COLO829 (cell line): ENCODE measurements around the gene SLC49A3.
"Not testable (repeated sequence)": the region's sequence is repeated elsewhere in the genome, so short reads cannot be mapped to it uniquely, and the experiment has no call there.

ENCODE experiments used
- DNase-seq: peaks from one replicate; pipeline ENCODE4 v3.0.0; 2012; ENCODE audit warnings: low spot score

SLC49A3 gene

DNA sequence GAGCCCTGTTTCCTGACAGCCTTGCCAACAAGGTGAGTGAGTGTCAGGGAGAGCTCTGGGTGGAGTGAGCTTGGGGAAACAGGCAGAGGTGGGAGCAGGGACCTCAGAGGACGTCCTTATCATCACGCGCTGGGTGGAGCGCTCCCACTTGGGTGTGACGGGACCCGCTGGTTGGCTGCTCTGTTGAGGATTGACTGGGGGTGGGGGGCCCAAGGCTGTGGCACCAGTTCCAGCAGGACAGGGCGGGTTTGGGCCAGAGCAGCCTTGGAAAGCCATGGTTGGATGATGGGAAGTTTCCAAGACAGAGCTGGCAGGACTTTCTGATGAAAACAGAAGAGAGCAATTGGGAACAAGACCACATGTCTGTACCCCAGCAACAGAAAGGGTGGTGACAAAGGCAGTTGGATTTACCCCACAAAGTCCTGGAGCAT is 13.7 kb upstream of the SLC49A3 start:
- DNase-seq, result no peak

GRCh38 chr4:700587-701264 is 11.8 kb upstream of the SLC49A3 start:
- no peak for DNase-seq

- no peak for DNase-seq
Measured at GRCh38 chr4:699816-700580, 11.0 kb upstream of the SLC49A3 start.

DNA sequence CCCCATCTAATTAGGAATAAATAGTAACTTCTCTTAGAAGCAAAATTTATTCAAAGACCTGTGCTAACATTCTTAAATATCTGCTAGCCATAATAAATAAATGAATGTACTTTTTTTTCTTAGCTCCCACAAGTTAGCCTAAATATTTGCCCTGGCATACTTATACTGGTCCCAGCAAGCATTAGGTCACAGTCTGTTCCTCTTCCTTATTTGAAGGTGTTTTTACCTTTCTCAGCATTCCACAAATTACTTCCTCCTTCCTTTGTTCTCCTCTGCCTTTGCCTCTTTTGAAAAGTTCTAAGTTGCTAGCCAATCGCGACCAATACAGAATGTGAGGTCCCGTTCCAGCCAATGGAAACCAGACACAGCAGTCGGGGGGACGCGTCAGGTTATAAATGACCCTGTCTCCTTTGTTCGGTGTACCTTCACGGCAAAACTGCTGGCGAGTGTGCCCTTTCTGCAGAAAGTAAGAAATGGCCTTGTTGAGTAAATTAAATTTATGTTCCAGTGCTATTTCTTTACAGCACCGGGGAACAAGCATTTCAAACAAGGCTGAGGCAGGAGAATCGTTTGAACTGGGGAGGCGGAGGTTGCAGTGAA is 5.5 kb upstream of the SLC49A3 start:
- DNase-seq, result not testable (repeated sequence)

DNA sequence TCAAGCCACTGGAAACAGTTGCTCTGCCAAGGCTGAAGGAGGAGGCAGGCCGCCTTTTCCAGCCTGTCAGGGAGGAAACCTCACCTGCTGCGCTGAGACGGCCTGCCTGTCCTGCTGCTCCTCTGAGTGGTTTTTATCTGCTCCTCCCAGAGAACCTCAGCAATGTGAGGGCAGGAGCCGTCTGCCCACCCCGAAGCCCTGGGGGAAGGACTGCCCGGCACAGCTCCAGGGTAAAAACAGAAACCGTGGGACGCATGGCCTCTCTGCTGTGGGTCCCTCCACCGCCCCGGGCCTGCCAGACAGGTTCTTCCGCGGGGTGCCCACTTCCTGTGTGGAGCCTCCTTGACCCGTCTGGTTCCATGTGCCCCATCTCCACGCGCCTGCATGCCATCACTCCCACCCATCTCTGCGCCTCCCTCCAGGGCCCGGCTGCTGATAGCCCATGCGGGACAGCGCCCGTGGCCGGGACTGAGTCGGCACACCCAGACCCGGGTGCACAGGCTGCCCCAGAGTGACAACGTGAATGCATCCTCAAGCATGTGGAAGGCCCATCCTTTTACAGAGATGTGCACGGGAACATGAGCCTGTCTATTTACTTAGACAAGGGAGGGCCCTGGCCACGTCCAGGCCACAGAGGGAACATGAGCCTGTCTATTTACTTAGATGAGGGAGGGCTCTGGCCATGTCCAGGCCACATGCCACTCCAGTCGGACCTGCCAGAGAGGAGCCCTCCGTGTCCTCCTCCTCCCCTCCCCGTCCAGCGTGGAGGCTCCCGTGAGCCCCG is 4.0 kb upstream of the SLC49A3 start:
- no peak for DNase-seq

GRCh38 chr4:689723-690122 is 772 bp upstream of the SLC49A3 start:
- no peak for DNase-seq

DNA sequence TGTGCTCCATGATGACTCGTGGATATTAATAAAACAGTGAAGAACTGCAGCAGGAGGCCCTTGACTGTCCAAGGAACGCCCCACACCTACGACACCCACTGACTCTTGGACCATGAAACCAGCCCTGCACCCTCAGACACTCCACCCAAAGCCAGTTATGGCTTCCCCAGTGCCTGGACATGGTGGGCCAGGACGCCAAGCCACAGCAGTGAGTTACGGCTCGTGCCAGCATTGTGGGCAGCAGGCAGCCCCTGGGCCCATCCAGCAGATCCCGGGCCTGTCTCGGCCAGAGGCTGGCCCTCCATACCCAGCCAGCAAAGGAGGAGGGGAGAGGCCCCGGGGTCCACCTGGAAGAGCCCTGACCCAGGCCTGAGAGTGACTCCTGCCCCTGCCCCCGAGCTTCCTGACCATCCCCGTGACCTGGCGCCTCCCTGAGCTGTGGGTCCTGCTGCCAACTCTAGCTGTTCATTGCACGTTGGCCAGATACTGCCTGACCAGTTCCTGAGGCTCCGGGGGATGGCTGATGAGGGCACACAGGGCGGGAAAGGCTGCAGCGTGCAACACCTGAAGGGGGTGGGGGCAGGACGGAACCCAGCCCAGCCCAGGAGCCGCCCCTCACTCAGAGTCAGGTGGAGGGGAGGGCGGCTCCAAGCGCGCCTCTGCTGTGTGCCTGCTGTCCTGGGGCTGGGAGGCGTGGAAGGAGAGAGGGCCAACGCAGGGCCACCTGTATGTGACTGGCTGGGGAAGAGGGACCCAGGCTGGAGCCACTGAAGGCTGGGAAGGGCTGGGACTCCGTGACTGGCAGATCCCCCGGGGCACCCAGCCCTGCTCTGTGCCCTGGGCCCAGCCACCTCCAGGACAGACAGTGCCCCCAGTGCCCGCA is 739 bp downstream of the SLC49A3 start:
- DNase-seq, result no peak

DNA sequence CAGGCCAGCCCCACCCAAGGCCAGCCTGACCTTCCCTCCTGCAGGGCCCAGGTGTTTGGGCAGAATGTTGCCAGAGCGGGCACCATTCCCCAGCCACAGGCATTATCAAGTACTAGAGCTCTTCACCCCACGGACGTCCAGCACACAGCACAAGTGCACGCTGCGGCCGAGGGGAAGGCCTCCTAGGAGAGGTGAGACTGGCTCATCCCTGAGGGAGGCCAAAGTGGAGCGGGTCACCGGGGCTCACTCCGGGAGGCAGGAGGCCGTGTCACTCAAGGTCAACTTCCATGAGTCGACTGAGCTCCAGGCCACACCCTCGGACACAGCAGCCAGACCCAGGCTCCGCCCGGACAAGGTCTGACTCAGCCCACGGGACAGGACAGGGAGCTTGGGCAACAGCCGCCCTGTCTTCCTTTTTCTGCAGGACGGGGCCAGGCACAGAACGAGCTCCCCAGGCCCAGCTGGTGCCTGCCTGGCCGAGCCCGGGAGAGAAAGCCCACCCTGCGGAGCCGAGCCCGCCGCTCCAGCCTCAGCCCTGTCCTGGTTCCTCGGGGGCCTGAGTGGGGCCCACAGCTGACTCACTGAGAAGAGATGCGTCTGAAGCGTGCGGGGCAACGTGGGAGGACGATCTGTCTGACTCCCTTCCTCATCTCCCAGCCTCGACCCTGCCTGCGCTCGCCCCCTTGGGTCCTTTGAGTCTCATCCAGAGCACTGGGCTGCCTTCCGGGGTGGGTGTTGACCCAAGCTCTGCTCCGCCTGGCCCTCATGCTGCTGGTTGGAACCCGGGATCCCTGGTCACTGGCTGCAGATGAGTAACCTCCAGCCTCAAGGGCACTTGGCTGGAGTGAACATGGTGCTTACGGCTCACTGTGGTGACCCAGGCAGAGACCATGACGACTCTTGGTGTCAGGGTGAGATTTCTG is 1.6 kb downstream of the SLC49A3 start:
- DNase-seq, result peak; percentile 79

GRCh38 chr4:686413-687040 is 2.4 kb downstream of the SLC49A3 start:
- DNase-seq, result no peak

- DNase-seq, result no peak
Measured at GRCh38 chr4:685679-686412, 3.1 kb downstream of the SLC49A3 start.

DNA sequence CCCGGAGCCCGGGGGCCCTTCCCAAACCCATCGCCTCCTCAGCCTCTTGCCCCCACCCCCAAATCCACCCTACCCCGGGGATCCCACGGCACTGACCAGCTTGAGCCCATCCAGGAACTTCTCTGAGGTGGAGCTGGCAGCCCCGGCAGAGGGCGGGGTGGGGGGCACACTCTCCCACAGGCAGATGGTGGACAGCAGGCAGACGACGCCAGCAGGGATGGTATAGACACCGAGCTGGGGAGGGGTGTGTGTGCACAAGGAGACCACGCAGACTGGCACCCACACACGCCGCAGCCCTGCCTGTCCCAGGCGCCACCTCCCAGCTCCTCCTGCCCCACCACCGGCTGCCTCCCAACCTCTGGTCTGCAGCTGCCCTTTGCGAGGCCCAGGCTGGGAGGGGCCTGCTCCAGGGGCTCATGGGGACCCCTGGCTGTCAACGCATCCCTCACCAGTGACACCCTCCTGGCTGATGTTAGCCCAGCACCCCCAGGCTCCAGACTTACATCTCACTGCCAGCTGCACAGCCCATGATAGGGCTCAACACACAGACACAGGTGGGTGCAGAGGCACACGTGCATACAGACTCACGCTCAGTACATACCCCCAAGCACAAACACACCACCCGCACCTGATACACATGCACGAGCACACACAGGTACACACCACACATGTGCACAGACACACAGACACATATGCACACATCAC is 4.2 kb downstream of the SLC49A3 start:
- no peak for DNase-seq

GRCh38 chr4:683982-684622 is 4.8 kb downstream of the SLC49A3 start:
- DNase-seq, result no peak

- DNase-seq, result no peak
Measured at GRCh38 chr4:683247-683897, 5.6 kb downstream of the SLC49A3 start.

DNA sequence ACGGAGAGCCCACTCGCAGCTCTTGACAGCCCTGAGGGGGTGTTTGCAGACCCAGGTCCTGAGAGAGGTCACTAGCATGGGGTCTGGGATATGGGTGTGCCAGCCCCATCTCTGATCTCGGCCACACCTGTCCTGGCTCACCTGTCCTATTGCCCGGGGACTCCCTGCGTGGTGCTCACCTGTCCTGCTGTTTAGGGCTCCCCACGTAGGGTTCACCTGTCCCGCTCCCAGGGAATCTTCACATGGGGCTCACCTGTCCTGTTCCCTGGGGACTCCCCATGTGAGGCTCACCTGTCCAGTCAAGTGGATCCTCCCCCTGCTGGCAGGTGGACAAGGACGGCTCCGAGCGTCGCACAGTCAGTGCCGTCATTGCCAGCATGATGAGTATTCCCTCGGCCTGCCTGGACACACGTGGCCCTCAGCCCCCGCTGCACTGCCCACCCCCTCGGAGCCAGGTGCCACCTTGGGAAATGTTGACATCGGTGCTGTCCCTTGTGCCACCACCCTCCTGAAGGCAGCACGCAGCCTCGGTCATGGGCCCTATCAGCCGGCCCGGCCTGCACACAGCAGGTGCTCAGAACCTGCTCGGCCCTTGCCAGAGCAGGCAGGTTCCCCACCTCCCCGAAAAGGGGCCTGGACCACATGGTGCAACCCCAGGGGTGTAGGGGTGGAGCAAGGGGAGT is 6.3 kb downstream of the SLC49A3 start:
- no peak for DNase-seq

DNA sequence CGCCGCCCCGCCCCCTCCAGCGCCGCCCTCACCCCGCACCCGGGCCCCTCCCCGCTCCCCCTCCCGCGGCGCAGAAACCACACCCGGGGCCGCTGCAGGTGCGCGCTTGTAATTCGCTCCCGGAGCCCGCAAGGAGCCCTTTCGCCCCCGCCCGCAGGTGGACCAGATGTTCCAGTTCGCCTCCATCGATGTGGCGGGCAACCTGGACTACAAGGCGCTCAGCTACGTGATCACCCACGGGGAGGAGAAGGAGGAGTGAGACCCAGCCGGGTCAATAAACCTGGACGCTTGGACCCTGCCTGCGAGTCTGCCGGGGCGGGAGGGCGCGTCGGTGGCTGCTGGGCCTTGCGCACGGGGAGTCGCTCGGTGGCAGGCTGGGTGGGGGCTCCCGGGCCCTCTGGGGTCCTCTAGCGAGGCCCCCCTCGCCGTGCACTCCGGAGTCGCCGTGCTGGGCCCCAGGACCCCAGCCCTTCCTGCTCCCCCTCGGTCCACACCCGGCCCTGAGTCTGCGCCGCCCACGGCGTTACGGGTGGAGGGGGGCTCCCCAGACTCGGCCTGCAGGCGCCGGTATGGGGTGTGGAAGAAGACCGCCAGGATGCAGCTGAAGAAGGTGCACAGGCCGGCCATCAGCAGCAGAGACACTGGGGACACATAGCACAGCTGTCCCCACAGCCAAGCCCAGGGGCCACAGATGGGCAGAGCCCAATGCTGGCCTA is 7.1 kb downstream of the SLC49A3 start:
- DNase-seq, result no peak
